Colonic mucosa (tissue), 4 donors: ENCODE data around the gene NOD1. TPM values are rescaled to one million over a fixed set of nuclear protein-coding genes. Genes with fewer than 3 reads are reported as not detected.

Experiments
- DNase-seq: peaks from one replicate; pipeline ENCODE4 v3.0.0-alpha.2; 2020
- H3K27ac ChIP-seq: fragments of 200-600 bp; one replicate; pipeline ENCODE4 v1.8.0; 2021
- H3K27me3 ChIP-seq: fragments of 200-600 bp; one replicate; pipeline ENCODE4 v1.8.0; 2021
- H3K36me3 ChIP-seq: fragments of 200-600 bp; one replicate; pipeline ENCODE4 v1.8.0; 2021
- H3K4me1 ChIP-seq: fragments of 200-600 bp; one replicate; pipeline ENCODE4 v1.8.0; 2021; ENCODE audit warnings: mild to moderate bottlenecking
- H3K4me3 ChIP-seq: fragments of 200-600 bp; one replicate; pipeline ENCODE4 v1.8.0; 2021
- H3K9ac ChIP-seq, 2 donors: one replicate each; pipeline ENCODE4 v1.7.0; 2013; ENCODE audit warnings: control low read depth in 2 of 2, low read depth in 2 of 2, low read length in 2 of 2
- H3K9me3 ChIP-seq: fragments of 200-600 bp; one replicate; pipeline ENCODE4 v1.8.0; 2021
- CTCF ChIP-seq: fragments of 200-600 bp; IDR thresholded peaks from one replicate; pipeline ENCODE4 v1.8.0; 2022; ENCODE audit warnings: antibody characterized with exemption, mild to moderate bottlenecking
- intact Hi-C: fragments of 100-400 bp; cut with DNase I; formaldehyde crosslinking; loops from one replicate; pipeline ENCODE4 v1.14.1; 2022
- total RNA-seq, 2 donors: library from RNA; stranded (reverse); fragmentation: NEBNext Ultra II Directional in 1 of 2; extraction: Animal tissue kit (Norgen Biotek cat#: 25700) in 1 of 2; gene quantifications; one replicate each; pipeline ENCODE4 v1.2.1, GENCODE V29; 2021
- donor health status: healthy.
- donor health status: DM: no; HTN: no; CAD: no.
- donor health status: DM: no; HTN: no; CAD: no.

The NOD1 gene
- total RNA-seq, 2 donors from 2014 or later, result 9.5 to 14.0 TPM

GRCh38 chr7:30453016-30453415 lies 25.6 kb downstream of the NOD1 start:
- H3K4me3 ChIP-seq, result no peak overlapping the region
- no peaks in the 10 kb centered on the region for H3K4me1 ChIP-seq
- H3K27ac ChIP-seq, result no peak overlapping the region
- intact Hi-C loops, result no loop called here
- no peaks in the 10 kb centered on the region for H3K36me3 ChIP-seq
- no peaks in the 10 kb centered on the region for H3K27me3 ChIP-seq
- no peaks in the 10 kb centered on the region for H3K9me3 ChIP-seq
- no peak for TF ChIP-seq CTCF
- DNase-seq, result no peak
- no peak overlapping the region for H3K9ac ChIP-seq

GRCh38 chr7:30452280-30452930 lies 26.2 kb downstream of the NOD1 start:
- H3K27me3 ChIP-seq, result no peaks in the 10 kb centered on the region
- DNase-seq, result no peak
- no peaks in the 10 kb centered on the region for H3K9me3 ChIP-seq
- intact Hi-C loops, result no loop called here
- H3K4me3 ChIP-seq, result no peak overlapping the region
- no peak overlapping the region for H3K27ac ChIP-seq
- no peak overlapping the region for H3K9ac ChIP-seq
- TF ChIP-seq CTCF, result no peak
- H3K36me3 ChIP-seq, result no peaks in the 10 kb centered on the region
- no peaks in the 10 kb centered on the region for H3K4me1 ChIP-seq

- no peak overlapping the region for H3K27ac ChIP-seq
- intact Hi-C loops, result no loop called here
- no peaks in the 10 kb centered on the region for H3K9me3 ChIP-seq
- H3K9ac ChIP-seq, result no peak overlapping the region
- no peak for TF ChIP-seq CTCF
- no peaks in the 10 kb centered on the region for H3K27me3 ChIP-seq
- DNase-seq, result no peak
- H3K4me1 ChIP-seq, result no peaks in the 10 kb centered on the region
- no peaks in the 10 kb centered on the region for H3K36me3 ChIP-seq
- no peak overlapping the region for H3K4me3 ChIP-seq
These were observed 26.9 kb downstream of the NOD1 start for GRCh38 chr7:30451539-30452279.

- no peaks in the 10 kb centered on the region for H3K36me3 ChIP-seq
- no peak overlapping the region for H3K27ac ChIP-seq
- no peak for TF ChIP-seq CTCF
- H3K27me3 ChIP-seq, result no peaks in the 10 kb centered on the region
- no peak overlapping the region for H3K9ac ChIP-seq
- intact Hi-C loops, result no loop called here
- H3K9me3 ChIP-seq, result no peaks in the 10 kb centered on the region
- no peak for DNase-seq
- no peak overlapping the region for H3K4me3 ChIP-seq
- H3K4me1 ChIP-seq, result no peaks in the 10 kb centered on the region
These were observed 27.5 kb downstream of the NOD1 start for GRCh38 chr7:30450983-30451497.

GRCh38 chr7:30450240-30450982 lies 28.2 kb downstream of the NOD1 start:
- H3K4me1 ChIP-seq, result no peaks in the 10 kb centered on the region
- H3K36me3 ChIP-seq, result no peaks in the 10 kb centered on the region
- H3K27me3 ChIP-seq, result no peaks in the 10 kb centered on the region
- H3K9me3 ChIP-seq, result no peaks in the 10 kb centered on the region
- no peak overlapping the region for H3K9ac ChIP-seq
- TF ChIP-seq CTCF, result no peak
- no peak for DNase-seq
- intact Hi-C loops, result no loop called here
- no peak overlapping the region for H3K4me3 ChIP-seq
- no peak overlapping the region for H3K27ac ChIP-seq
